GM21528 (cell line): ENCODE data around the gene APRT.
A peak's percentile ranks its signal among the peaks of the same experiment; 100 is the strongest.

ENCODE experiments used
- ATAC-seq: cut with Tn5 transposase; IDR thresholded peaks from one replicate; pipeline ENCODE4 v1.9.1; 2021; ENCODE audit warnings: mild to moderate bottlenecking, moderate library complexity; ENCODE audit not compliant: unreplicated experiment, low FRiP score

APRT gene

DNA sequence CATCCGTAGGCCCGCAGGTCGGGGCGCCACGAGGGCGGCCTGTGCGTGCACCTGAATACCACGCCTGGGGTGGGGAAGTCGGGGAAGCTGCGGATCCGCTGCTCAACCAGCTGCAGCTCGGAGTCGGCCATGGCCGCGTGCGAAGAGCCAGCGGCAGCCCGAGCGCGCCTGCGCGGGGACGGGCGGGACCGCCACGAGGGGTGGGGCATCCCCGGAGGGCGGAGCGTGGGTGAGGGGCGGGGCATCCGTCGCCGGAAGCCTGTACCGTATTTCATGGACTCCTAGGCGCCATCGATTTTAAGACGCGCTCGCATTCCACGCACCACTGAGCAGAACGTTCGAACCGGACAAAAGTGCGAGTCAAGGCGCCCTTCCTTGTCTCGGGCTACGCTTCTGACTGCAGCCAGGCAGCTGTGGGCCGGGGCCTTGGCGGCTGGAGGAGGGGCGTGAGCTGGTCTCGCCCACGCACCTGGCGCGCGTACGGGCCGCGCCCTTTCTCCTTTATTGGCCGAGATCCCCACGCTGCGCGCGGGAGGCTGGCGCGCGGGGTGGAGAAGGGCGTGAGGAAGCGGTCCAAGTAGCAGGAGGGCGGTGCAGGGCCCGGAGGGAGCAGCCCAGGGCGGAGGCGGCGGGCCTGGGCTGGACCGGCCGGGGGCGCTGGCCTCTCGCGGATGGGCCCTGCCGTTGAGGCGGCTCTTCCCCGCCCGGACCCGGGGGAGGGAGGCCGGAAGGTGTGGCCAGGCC lies at the start of gene APRT:
Gene APRT, minus strand, starts transcription at position 160 of the 744 bp plus-strand sequence. Its CDS starts 29 bp downstream, at position 131.
- peak; percentile 69 for ATAC-seq

DNA sequence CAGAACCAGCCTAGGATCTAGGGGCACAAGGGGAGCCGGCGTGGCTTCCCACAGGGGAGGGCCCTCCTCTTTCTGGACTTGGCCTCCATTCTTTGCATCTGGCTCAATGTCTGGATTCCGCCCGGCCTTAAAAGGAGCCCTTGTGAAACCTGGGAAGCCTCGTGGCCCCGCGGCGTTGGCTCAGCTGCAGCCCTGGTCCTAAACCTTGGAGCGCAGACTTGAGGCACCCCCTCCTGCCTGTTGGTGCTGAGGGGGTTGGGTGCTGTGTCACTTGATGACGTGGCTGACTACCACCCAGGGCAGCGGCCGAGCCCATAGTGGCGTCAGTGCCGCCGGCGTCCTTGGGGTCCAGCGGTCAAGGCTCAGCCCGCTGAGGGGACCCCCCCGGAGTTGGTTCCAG lies 49.6 kb upstream of the APRT start:
- no peak for ATAC-seq

GRCh38 chr16:88859381-88860091 lies 47.8 kb upstream of the APRT start:
- no peak for ATAC-seq

GRCh38 chr16:88857728-88858339 lies 46.1 kb upstream of the APRT start:
- peak; percentile 36 for ATAC-seq

DNA sequence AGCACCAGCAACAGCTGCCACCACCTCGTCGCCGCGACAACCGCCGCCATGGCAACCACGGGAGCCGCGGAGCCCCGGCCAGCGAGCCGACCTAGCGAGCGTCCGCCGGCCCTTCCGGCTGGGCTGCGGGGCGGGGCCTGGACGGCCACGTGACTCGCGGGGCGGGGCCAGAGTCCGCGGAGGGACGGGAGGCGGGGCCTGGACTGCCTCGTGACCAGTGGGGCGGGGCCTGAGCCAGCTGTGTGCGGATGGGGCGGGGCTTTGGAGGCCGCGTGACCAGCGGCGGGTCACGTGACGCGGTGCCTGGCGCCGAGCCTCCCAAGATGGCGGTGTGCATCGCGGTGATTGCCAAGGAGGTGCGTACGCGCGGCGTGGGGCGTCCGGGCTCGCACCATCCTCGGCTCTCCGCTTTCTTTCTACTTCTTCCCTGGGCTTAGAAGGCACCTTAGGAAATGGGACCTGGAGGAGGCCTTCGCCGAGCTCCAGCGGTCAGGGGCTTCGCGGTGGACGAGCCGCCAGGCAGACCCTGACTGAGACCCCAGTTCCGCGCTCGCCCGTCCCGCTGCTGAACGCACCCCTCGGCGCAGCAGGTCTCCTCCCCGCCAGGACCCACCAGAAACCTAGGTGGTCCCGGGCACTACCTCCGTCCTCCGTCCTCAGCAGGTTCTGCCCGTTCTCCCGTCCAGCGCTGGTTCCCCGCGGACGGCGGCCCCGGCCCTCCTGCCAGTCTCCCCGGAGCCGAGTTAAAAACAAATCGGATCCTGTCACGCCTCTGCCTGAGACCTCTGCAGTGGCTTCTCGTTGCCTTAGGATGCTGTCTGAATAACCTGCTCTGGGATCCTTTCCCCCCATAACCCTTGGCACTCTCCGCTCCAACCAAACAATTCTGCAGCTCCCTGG lies 45.4 kb upstream of the APRT start, which contains the start of the genes GALNS and TRAPPC2L:
Gene GALNS, minus strand, starts transcription at position 120 of the 900 bp plus-strand sequence. Its CDS starts 70 bp downstream, at position 50.
Gene TRAPPC2L, plus strand, starts transcription at position 300 of the 900 bp plus-strand sequence. Its CDS starts 24 bp downstream, at position 324.
- peak; percentile 68 for ATAC-seq

DNA sequence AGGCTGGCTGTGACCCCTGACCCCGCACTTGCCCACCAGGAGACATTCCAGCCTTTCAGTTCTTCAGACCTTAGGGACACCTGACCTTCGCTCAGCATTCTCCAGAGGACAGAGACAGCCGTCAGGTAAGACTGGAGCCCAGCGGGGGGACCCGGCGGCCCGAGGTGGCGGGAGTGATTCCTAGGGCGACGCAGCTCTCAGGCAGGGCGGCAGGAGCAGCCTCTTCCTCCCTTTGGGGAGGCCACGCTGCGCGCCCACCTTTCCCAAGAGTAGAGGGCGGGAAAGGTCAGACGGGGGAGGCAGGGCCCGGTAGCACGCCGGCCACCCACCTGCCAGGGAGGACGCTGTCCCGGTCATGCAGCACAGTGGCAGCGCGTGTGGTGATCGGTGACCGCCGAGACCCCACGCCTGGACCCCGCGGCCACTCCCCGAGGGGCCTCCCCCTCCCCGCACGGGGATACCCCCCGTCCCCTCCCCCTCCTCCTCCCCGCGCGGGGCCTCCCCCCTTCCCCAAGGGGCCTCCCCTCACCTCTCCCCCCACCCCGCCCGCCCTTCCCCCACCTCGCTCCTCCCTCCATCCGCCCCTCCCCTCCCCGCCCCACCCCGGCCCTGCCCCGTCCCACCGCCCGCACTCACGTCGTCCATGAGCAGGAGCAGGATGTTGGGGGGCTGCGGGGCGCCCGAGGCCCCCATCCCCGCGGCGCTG lies 44.5 kb upstream of the APRT start:
- ATAC-seq = peak; percentile 9

DNA sequence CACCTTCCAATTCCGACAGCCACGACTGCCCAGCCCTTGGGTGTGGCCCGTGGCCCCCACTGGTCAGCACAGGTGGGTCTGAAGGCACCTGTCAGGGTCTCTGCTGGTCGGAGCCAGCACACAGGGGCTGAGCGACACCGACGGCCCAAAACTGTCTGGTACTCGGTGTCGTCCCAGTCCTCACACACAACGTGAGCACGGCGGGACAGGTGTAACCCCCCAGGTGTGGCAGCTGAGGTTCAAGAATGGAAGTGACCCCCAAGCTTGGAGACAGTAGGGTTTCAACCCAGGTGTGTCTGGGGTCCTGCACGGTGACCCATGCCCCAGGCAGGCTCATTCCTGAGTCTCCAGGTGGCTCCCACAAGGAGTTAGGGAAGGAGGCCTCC lies 44.0 kb upstream of the APRT start:
- ATAC-seq = no peak

DNA sequence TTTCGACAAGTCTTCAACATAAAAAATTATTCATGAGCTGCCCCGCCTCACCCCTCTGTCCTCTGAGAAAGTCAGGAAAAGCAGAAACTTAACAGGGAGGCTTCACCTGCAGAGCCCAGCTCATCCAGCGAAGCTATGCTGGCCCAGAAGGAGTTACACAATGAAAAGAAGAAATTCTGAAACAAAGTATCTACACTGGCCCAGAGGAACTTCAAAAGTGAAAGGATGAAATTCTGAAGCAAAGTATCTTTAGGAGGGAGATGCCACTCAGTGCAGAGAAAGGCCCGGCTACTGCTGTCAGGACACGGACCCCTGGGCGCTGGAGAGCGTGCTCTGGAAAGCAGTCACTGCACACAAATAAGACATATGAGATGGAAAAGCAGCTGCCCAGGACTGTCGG lies 43.4 kb upstream of the APRT start:
- no peak for ATAC-seq

DNA sequence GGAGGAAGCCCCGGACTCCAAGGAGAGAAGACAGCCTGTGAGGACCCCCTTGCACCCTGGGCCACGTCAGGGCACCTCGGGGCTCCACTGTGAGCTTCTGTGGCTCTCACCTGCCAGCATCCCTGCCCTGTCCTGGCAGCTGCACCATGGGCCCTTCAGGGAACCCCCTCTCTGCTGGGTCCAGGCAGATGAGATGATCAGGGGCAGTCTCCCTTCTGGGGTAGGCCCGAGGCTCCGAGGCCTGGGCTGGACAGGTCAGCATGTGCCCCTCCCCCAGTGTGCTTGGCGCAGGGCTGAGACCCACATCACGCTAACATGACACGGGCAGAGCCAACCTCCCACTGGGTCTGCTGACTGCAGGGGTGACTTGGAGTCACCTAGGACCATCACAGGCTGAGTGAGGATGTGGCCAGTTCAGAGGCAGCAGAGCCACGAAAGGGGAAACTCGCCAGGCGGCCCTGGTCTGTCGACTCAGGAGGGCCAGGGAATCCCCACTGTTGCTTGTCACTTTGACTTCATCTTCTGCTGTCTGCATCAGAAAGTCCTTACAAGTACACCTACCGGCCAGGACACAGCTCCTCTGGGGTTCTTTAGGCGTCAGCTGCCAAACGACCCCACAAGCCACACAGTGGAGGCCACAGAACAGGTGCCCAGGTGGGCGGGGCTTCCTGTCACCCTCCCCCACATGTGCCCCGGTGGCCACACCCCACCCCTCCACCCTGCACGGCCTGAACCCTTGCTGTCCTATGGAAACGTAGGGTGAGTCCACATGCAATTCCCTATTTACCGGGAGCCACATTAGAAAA lies 42.8 kb upstream of the APRT start:
- ATAC-seq = no peak

DNA sequence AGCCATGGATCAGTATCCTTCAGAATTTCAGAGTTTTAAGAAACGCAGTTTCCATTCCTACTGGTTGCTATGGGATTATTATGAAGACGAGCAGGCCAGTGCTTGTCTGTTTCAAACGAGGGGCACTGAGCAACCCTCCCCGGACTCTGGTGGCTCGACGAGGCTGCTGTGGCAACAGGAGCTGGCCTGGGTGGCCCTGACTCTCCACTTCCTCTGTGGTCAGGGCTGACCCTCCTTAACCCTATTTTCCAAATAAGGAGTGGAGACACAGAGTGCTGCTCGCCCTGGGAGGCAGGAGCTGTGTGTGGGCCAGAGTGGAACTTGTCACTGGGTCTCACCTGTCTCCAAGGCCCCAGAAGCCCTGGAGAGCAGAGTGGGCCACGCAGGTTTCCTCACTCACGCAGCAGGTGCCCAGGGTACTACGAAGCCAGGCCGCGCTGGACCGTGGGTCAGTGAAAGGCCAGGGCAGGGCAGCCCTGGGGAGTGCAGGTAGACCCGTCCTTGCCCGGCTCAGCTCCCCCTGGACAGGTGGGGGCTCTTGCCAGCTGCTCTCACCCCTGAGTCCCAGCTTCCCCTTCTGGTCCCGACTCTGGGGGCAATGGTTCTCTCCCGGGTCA lies 41.7 kb upstream of the APRT start:
- no peak for ATAC-seq

GRCh38 chr16:88851616-88852015 lies 39.9 kb upstream of the APRT start:
- no peak for ATAC-seq

DNA sequence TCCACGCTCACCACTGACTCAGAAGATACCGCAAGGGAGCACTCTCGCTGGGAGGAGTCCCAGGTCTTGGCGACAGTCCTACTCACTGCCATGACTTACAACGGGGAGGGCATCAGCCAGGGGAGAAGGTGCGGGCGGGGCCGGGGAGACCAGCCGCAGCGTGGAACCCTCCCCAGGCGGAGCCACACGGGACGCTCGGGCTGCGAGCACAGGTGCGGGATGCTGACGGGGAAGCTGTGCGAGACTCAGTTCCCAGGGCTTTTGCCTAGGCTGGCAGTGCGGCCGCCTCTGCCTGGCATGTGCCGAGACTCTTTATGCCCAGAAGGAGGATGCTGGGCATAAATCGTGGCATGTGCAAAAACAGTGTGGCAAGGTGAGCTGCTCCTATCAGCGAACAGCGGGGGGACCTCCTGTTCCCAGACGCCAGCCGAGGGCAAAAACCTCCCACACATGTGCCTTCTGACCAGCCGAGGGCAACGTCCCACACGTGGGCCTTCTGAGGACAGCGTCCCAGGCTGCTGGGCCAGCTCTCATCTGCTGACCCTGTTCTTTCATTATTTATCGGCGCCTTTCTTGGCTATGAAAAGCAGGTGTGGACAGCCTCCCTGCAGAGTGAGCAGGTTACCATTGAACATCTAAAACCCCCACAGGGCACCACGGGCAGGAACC lies 38.9 kb upstream of the APRT start:
- ATAC-seq = no peak

GRCh38 chr16:88848557-88848956 lies 36.8 kb upstream of the APRT start:
- ATAC-seq = no peak

DNA sequence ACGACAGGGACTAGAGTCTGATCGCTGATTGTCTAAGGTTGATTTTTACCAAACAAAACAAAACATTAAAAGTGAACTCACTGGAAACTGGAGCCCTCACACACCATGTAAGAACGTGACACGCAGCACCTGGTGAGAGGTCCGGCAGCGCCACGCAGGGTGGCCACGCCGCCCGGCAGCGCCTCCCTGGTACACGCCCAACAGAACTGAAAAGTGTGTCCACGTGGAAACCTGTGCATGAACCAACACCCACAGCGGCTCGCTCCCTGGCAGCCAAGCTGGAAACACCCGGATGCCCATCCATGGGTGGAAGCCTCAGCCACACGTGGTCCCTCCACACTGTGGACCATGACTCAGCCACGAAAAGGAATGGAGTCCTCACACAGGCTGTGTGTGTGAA lies 35.9 kb upstream of the APRT start:
- ATAC-seq = no peak

DNA sequence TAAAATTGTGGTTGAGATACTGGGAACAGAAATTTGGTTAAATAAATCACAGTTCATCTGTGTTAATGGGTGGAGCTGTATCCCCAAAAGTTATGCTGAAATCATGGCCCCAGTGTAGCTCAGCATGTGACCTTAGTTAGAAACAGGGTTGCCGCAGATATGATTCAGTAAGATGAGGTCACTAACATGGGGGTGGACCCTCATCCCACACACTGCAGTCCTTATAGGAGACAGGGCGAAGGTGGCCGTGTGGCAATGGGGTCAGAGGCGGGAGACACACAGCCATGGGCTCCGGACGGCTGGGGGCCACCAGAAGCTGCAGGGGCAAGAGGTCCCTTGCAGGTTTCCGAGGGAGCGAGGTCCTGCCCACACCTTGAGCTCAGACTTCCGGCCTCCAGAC lies 34.4 kb upstream of the APRT start:
- ATAC-seq = no peak

GRCh38 chr16:88844419-88845036 lies 32.8 kb upstream of the APRT start:
- ATAC-seq = no peak

DNA sequence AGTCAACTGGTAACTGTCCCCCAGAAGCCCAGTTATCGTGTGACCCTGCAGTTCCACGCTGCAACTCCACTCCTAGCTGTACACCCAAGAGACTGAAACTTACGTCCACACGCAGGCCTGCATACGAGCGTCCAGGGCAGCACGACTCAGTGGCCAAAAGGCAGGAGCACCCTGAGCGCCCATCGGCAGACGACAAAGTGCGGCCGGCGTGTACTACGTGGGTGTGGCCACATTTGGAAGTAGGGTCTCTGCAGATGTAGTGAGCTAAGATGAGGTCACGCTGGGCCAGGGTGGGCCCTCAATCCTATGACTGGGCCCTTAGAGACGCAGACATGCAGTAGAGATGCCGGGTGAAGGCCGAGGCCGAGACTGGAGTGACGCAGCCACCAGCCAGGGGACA lies 31.5 kb upstream of the APRT start:
- ATAC-seq = no peak

DNA sequence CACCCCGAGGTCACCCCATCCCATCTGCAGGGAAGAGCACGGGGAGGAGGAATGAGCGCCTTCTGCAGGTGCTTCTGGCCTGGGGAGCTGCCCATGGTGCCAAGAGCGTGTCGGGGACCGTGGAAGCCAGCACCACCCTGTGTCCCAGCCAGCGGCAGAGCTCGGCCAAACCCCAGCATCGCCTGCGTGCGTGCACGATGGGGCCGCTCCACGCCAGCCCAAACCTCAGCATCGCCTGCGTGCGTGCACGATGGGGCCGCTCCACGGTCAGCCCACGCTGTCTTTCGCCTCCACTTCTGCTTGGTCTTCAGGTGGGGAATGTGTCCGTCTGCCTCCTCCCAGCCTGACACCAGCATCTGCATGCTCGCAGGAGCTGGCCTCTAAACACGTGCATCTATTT lies 31.1 kb upstream of the APRT start:
- no peak for ATAC-seq
